ENCODE data around the gene GNGT2.
A peak's percentile ranks its signal among the peaks of the same experiment; 100 is the strongest.

GNGT2 gene

GRCh38 chr17:49229076-49229804 is 18.9 kb upstream of the GNGT2 start:
- DNase-seq = no peak

- peak; percentile 76 for DNase-seq
These were observed 17.3 kb upstream of the GNGT2 start for GRCh38 chr17:49227436-49228261.

- no peak for DNase-seq
These were observed 16.5 kb upstream of the GNGT2 start for GRCh38 chr17:49226771-49227435.

GRCh38 chr17:49225554-49226236 is 15.3 kb upstream of the GNGT2 start:
- no peak for DNase-seq

- no peak for DNase-seq
These were observed 14.6 kb upstream of the GNGT2 start for GRCh38 chr17:49224997-49225337.

- peak; percentile 67 for DNase-seq
These were observed 14.0 kb upstream of the GNGT2 start for GRCh38 chr17:49224198-49224996.

GRCh38 chr17:49223517-49224197 is 13.3 kb upstream of the GNGT2 start:
- DNase-seq = peak; percentile 81

GRCh38 chr17:49223168-49223516 is 12.8 kb upstream of the GNGT2 start:
- peak; percentile 36 for DNase-seq

GRCh38 chr17:49219987-49220386 is 9.6 kb upstream of the GNGT2 start:
- no peak for DNase-seq

- DNase-seq = no peak
These were observed 8.9 kb upstream of the GNGT2 start for GRCh38 chr17:49218941-49219913.

GRCh38 chr17:49217651-49218413 is 7.5 kb upstream of the GNGT2 start:
- no peak for DNase-seq

- no peak for DNase-seq
These were observed 6.7 kb upstream of the GNGT2 start for GRCh38 chr17:49216953-49217650.

- no peak for DNase-seq
These were observed 6.1 kb upstream of the GNGT2 start for GRCh38 chr17:49216482-49216881.

- DNase-seq = no peak
These were observed 4.4 kb upstream of the GNGT2 start for GRCh38 chr17:49214676-49215360.

GRCh38 chr17:49213847-49214246 is 3.5 kb upstream of the GNGT2 start:
- no peak for DNase-seq

- DNase-seq = no peak
These were observed 3.0 kb upstream of the GNGT2 start for GRCh38 chr17:49213399-49213798.

- DNase-seq = no peak
These were observed 1.3 kb downstream of the GNGT2 start for GRCh38 chr17:49209061-49209571.

- DNase-seq = no peak
These were observed 5.9 kb downstream of the GNGT2 start for GRCh38 chr17:49204516-49204915.

Data from retina (tissue), 1 donor.